HEK293 (cell line): Measurements from ENCODE around the gene BEX1.
"Not testable (repeated sequence)": the region's sequence is repeated elsewhere in the genome, so short reads cannot be mapped to it uniquely, and the experiment has no call there.

ENCODE experiments used
- CTCF ChIA-PET: fragments of 350-600 bp; formaldehyde crosslinking; extraction: SDS; loops from one replicate; lab custom pipeline; 2021; ENCODE audit warnings: antibody characterized with exemption; lab: Yijun Ruan, JAX
- POLR2A ChIA-PET: fragments of 300-600 bp; formaldehyde crosslinking; extraction: SDS; loops from one replicate; lab custom pipeline; 2020; ENCODE audit warnings: antibody characterized with exemption, inconsistent platforms; lab: Yijun Ruan, JAX
- H3K27ac ChIP-seq: fragments of 200-500 bp; sonication (Bioruptor generic); 2 replicates; pipeline ENCODE4 v1.5.1; 2014; ENCODE audit warnings: low read depth, low read length, control low read depth, inconsistent platforms; ENCODE audit errors: extremely low read depth
- H3K36me3 ChIP-seq, 2 experiments: fragments of 200-500 bp in 1 of 2; sonication (Bioruptor generic) in 1 of 2; 1 replicate in 1 of 2; 2 replicates in 1 of 2; pipeline ENCODE4 v1.5.1; 2014 to 2017; ENCODE audit warnings: inconsistent platforms in 2 of 2, low read length in 2 of 2; ENCODE audit not compliant: control insufficient read depth in 2 of 2, insufficient read depth in 1 of 2
- H3K4me1 ChIP-seq: fragments of 200-500 bp; sonication (Bioruptor generic); 2 replicates; pipeline ENCODE4 v1.5.1; 2014; ENCODE audit warnings: mild to moderate bottlenecking, low read length, inconsistent platforms; ENCODE audit not compliant: control insufficient read depth, insufficient read depth
- H3K4me3 ChIP-seq: 2 replicates; pipeline ENCODE4 v1.5.1; 2011; ENCODE audit warnings: low read depth, mild to moderate bottlenecking, control low read depth, low read length, moderate library complexity
- H3K9me3 ChIP-seq: fragments of 200-500 bp; sonication (Bioruptor generic); 2 replicates; pipeline ENCODE4 v1.5.1; 2014; ENCODE audit warnings: low read depth, low read length, inconsistent platforms; ENCODE audit not compliant: control insufficient read depth, insufficient read depth
- KLF7 ChIP-seq: fragments of 450-650 bp; formaldehyde crosslinking; IDR thresholded peaks from 2 replicates; pipeline ENCODE4 v1.5.1; 2016; ENCODE audit warnings: missing biosample characterization, missing genetic modification characterization, borderline replicate concordance
- SP2 ChIP-seq: fragments of 450-650 bp; formaldehyde crosslinking; IDR thresholded peaks from 2 replicates; pipeline ENCODE4 v1.5.1; 2016; ENCODE audit warnings: missing biosample characterization, missing genetic modification characterization
- SP7 ChIP-seq: fragments of 450-650 bp; formaldehyde crosslinking; IDR thresholded peaks from 2 replicates; pipeline ENCODE4 v1.5.1; 2016; ENCODE audit warnings: missing biosample characterization, missing genetic modification characterization
- ZBTB10 ChIP-seq: fragments of 450-650 bp; formaldehyde crosslinking; IDR thresholded peaks from 2 replicates; pipeline ENCODE4 v1.5.1; 2016; ENCODE audit warnings: missing biosample characterization, missing genetic modification characterization
- ZBTB17 ChIP-seq: fragments of 450-650 bp; formaldehyde crosslinking; IDR thresholded peaks from 2 replicates; pipeline ENCODE4 v1.5.1; 2016; ENCODE audit warnings: missing biosample characterization, missing genetic modification characterization
- ZBTB21 ChIP-seq: fragments of 450-650 bp; formaldehyde crosslinking; IDR thresholded peaks from 2 replicates; pipeline ENCODE4 v1.5.1; 2017; ENCODE audit warnings: missing biosample characterization, missing genetic modification characterization
- ZNF174 ChIP-seq: fragments of 450-650 bp; formaldehyde crosslinking; IDR thresholded peaks from 2 replicates; pipeline ENCODE4 v1.5.0; 2017; ENCODE audit warnings: missing biosample characterization, mild to moderate bottlenecking, missing genetic modification characterization
- ZNF24 ChIP-seq: fragments of 450-650 bp; formaldehyde crosslinking; IDR thresholded peaks from 2 replicates; pipeline ENCODE4 v1.5.1; 2016; ENCODE audit warnings: missing biosample characterization, missing genetic modification characterization
- ZNF341 ChIP-seq: fragments of 450-650 bp; formaldehyde crosslinking; IDR thresholded peaks from 2 replicates; pipeline ENCODE4; 2016; ENCODE audit warnings: low read depth, missing biosample characterization, missing genetic modification characterization
- ZNF362 ChIP-seq: fragments of 450-650 bp; formaldehyde crosslinking; IDR thresholded peaks from 2 replicates; pipeline ENCODE4 v1.5.1; 2016; ENCODE audit warnings: missing biosample characterization, missing genetic modification characterization
- ZNF366 ChIP-seq: fragments of 450-650 bp; formaldehyde crosslinking; conservative IDR thresholded peaks from 2 replicates; pipeline ENCODE4 v1.5.1; 2016; ENCODE audit warnings: missing biosample characterization, missing genetic modification characterization
- ZNF398 ChIP-seq: fragments of 450-650 bp; formaldehyde crosslinking; IDR thresholded peaks from 2 replicates; pipeline ENCODE4 v1.5.1; 2017; ENCODE audit warnings: missing biosample characterization, missing genetic modification characterization
- ZNF521 ChIP-seq: fragments of 450-650 bp; formaldehyde crosslinking; IDR thresholded peaks from 2 replicates; pipeline ENCODE4 v1.5.1; 2017; ENCODE audit warnings: missing biosample characterization, mild to moderate bottlenecking, missing genetic modification characterization
- ZNF560 ChIP-seq: fragments of 450-650 bp; formaldehyde crosslinking; IDR thresholded peaks from 2 replicates; pipeline ENCODE4 v1.5.1; 2017; ENCODE audit warnings: missing biosample characterization, missing genetic modification characterization, borderline replicate concordance
- ZNF621 ChIP-seq: fragments of 450-650 bp; formaldehyde crosslinking; IDR thresholded peaks from 2 replicates; pipeline ENCODE4 v1.5.1; 2017; ENCODE audit warnings: missing biosample characterization, missing genetic modification characterization
- ZNF658 ChIP-seq: fragments of 450-650 bp; formaldehyde crosslinking; IDR thresholded peaks from 2 replicates; pipeline ENCODE4; 2016; ENCODE audit warnings: missing biosample characterization, missing genetic modification characterization
- ZNF660 ChIP-seq: fragments of 450-650 bp; IDR thresholded peaks from 2 replicates; pipeline ENCODE4 v1.5.1; 2018; ENCODE audit warnings: missing biosample characterization, mild to moderate bottlenecking, missing genetic modification characterization
- ZNF692 ChIP-seq: fragments of 450-650 bp; formaldehyde crosslinking; IDR thresholded peaks from 2 replicates; pipeline ENCODE4 v1.5.1; 2016; ENCODE audit warnings: missing biosample characterization, missing genetic modification characterization
- ZNF785 ChIP-seq: fragments of 450-650 bp; formaldehyde crosslinking; IDR thresholded peaks from 2 replicates; pipeline ENCODE4 v1.5.1; 2016; ENCODE audit warnings: missing biosample characterization, missing genetic modification characterization
- TF ChIP-seq, protein P1 (sequence below): fragments of 450-650 bp; formaldehyde crosslinking; IDR thresholded peaks from 2 replicates; pipeline ENCODE4 v1.5.1; 2016; ENCODE audit warnings: missing biosample characterization, missing genetic modification characterization

BEX1 gene

GRCh38 chrX:103063918-103064434, at the start of gene BEX1 (continued):
- TF ChIP-seq ZNF366 (tag by site-specific recombination) (0 out of 2 replicates have a peak, but pooled peaks have one; percentile 31), SP7 (0 out of 2 replicates have a peak, but pooled peaks have one; percentile 29), ZBTB17 (tag by site-specific recombination) (peak; percentile 77), ZNF785 (tag by site-specific recombination) (no peak), ZNF660 (tag by site-specific recombination) (0 out of 2 replicates have a peak, but pooled peaks have one; percentile 14), KLF7 (tag by site-specific recombination) (no peak), ZNF692 (tag by site-specific recombination) (peak; percentile 82), SP2 (tag by site-specific recombination) (peak; percentile 49), ZNF174 (tag by site-specific recombination) (no peak), ZNF658 (tag by site-specific recombination) (no peak), ZNF560 (tag by site-specific recombination) (no peak), ZNF398 (tag by site-specific recombination) (peak; percentile 97), ZBTB21 (tag by site-specific recombination) (peak; percentile 86), ZBTB10 (tag by site-specific recombination) (peak; percentile 67), ZNF521 (tag by site-specific recombination) (no peak), ZNF362 (tag by site-specific recombination) (no peak), ZNF341 (tag by site-specific recombination) (peak; percentile 41; the same call in 1 of the 2 replicates), ZNF24 (tag by site-specific recombination) (no peak), ZNF621 (tag by site-specific recombination) (no peak)
- TF ChIP-seq, protein P1, sequence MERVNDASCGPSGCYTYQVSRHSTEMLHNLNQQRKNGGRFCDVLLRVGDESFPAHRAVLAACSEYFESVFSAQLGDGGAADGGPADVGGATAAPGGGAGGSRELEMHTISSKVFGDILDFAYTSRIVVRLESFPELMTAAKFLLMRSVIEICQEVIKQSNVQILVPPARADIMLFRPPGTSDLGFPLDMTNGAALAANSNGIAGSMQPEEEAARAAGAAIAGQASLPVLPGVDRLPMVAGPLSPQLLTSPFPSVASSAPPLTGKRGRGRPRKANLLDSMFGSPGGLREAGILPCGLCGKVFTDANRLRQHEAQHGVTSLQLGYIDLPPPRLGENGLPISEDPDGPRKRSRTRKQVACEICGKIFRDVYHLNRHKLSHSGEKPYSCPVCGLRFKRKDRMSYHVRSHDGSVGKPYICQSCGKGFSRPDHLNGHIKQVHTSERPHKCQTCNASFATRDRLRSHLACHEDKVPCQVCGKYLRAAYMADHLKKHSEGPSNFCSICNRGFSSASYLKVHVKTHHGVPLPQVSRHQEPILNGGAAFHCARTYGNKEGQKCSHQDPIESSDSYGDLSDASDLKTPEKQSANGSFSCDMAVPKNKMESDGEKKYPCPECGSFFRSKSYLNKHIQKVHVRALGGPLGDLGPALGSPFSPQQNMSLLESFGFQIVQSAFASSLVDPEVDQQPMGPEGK (tag by site-specific recombination): peak; percentile 81

GRCh38 chrX:103109497-103109896, 45.5 kb upstream of the BEX1 start:
- H3K4me1 ChIP-seq, H3K36me3 ChIP-seq, H3K4me3 ChIP-seq, POLR2A ChIA-PET, H3K9me3 ChIP-seq, CTCF ChIA-PET, H3K27ac ChIP-seq: not testable (repeated sequence)
